ENCODE data around the gene BCAP31.
"Not testable (repeated sequence)": the region's sequence is repeated elsewhere in the genome, so short reads cannot be mapped to it uniquely, and the experiment has no call there.

The BCAP31 gene

DNA sequence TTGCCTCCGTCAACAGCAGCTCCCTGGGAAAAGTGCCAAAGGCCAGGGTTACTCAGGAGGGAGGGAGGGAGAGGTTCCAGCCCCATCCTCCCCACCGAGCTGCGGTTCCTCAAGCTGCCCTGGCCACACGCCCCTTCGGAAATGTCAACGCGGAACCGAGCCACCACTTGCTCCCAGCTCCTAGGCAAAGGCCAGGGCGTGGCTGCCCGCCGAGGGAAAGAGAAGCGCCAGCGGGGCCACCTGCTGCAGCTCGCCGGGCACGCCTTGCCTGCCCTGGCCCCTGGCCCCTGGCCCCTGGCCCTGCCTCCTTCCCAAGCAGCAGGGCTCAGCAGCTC, 21.2 kb downstream of the BCAP31 start:
- DNase-seq (ENCODE audit: low read depth): no peak
- TF ChIP-seq, protein P1, sequence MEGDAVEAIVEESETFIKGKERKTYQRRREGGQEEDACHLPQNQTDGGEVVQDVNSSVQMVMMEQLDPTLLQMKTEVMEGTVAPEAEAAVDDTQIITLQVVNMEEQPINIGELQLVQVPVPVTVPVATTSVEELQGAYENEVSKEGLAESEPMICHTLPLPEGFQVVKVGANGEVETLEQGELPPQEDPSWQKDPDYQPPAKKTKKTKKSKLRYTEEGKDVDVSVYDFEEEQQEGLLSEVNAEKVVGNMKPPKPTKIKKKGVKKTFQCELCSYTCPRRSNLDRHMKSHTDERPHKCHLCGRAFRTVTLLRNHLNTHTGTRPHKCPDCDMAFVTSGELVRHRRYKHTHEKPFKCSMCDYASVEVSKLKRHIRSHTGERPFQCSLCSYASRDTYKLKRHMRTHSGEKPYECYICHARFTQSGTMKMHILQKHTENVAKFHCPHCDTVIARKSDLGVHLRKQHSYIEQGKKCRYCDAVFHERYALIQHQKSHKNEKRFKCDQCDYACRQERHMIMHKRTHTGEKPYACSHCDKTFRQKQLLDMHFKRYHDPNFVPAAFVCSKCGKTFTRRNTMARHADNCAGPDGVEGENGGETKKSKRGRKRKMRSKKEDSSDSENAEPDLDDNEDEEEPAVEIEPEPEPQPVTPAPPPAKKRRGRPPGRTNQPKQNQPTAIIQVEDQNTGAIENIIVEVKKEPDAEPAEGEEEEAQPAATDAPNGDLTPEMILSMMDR (conservative IDR thresholded peaks at IDR 0.05; ENCODE audit: low read length): no peak
- no peak overlapping the region for H3K4me3 ChIP-seq (ENCODE audit: low read length)

DNA sequence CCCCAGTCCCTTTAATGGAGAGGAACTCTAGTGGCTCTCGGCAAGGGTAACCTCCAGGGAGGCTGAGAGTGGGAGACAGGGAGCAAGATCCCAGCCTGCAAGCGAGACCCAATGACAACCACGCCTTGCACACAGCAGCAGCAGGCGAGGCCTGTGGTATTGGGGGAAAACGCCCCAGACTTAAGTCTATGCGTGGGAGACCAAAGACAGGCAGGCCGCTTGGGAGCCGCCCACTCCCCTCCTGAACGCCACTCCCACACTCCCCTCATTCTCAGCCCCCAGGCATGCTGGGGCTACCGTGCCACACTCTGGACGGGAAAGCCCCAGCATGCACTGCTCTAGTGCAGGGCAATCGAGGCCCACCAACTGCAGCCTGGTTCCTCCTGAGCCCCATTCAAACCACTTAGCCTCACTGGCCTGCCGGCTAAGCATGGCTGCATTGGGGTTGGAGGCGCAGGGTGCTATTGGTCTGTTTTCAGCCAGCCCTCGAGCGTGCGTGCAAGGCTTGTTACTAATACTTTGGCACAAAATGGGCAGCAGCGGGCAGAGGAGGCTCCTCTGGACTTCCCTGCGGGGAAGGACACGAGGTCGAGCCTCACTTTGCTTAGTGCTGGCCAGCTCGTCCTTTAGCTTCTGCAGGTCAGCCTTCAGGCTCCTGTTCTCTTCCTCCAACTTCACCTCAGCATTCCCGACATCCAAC, 21.7 kb downstream of the BCAP31 start:
- no peak for DNase-seq (ENCODE audit: low read depth)
- TF ChIP-seq, protein P1 (conservative IDR thresholded peaks at IDR 0.05; ENCODE audit: low read length): no peak
- no peak overlapping the region for H3K4me3 ChIP-seq (ENCODE audit: low read length)

DNA sequence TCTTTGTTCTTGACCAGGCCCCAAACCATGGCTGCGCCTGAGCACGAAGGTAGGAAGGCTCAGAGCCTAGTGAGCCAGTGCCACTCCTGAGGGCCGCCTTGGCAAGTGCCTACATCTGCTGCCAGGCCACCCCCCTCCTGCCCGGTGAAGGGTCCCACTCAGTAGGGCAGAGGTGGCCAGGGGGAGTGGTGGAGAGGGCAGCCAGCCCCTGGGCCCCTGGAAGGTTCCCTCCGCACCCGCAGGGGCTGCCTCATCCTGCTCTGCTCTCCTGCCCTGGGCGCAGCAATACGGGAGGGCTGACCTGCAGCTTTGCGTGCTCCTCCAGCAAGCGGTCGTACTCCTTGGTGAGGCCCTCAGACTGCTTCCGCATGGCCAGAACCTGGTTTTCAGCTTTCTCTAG, 22.5 kb downstream of the BCAP31 start:
- no peak overlapping the region for H3K4me3 ChIP-seq (ENCODE audit: low read length)
- TF ChIP-seq, protein P1 (conservative IDR thresholded peaks at IDR 0.05; ENCODE audit: low read length): no peak
- no peak for DNase-seq (ENCODE audit: low read depth)

DNA sequence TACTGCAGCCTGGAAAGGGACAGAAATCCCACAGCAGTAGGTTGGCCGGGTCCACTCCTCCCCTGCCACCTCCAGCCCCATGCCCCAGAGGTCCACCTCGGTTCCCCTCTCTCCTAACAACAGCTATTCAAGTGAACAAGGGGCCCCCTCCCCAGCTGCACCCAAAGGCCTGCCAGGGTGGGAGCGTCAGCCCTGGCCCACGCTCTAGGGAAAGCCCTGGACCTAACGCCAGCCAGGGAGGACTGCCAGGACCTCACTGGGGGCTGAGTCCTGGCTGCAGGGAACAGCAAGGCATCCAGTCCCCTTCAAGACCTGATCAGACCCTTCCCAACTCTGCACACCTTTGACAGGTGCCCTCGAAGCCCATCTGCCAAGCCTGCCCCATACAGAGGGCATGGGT, 23.2 kb downstream of the BCAP31 start:
- no peak for DNase-seq (ENCODE audit: low read depth)
- H3K4me3 ChIP-seq (ENCODE audit: low read length): no peak overlapping the region
- TF ChIP-seq, protein P1 (conservative IDR thresholded peaks at IDR 0.05; ENCODE audit: low read length): no peak

DNA sequence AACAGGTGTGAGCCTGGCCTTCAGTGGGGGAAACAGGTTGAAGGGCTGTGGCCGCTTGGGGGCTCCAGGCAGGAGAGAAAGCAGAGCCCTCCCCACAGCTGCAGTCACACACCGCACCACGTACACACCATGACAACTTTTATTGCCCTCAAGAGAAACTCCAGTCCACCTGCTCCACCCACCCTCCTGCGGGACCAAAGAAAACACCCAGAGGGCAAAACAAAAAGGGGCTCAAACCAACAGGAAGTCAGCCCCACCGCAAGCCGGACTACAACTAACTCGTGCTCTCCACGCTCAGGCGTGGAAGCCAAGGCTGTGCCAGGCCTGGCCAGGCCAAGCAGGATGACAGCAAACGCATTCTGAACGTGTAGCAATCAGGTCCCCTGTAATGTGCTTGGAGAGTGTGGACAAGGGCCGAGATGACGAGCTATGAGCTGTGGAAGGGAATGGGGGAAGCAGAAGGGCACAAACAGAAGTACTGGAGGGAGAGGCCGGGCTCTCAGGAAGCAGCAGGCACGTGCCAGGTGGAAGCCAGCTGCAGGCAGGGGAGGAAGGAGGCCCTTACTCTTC, 23.7 kb downstream of the BCAP31 start:
- TF ChIP-seq, protein P1 (conservative IDR thresholded peaks at IDR 0.05; ENCODE audit: low read length): no peak
- DNase-seq (ENCODE audit: low read depth): no peak
- H3K4me3 ChIP-seq (ENCODE audit: low read length): no peak overlapping the region

DNA sequence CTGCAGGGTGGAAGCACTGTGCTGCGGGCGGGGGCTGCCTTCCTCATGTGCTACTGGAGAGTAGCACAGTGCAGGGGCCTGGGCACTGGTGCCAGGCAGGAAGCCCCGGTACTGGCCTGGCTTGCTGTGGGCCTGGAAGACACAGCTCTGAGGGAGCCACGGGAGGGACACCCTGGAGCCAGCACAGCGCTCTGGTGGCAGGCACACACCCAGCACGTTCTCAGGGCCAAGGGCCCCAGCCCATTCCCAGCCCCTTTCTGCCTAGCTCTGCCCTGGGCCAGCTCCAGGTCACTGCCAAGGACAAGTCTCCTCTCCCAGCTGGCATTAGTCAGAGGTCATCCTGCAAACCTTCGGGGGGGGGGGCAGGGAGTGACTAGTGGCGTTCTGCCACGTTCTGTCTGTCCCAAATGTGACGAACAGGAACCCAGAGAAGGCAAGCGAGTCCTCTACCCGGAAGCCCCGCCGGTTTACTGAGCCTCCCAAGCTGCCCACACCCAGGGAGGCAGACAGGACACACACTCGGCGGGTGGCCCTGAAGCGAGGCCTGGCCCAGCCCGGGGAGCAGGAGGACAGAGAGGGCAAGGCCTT, 24.3 kb downstream of the BCAP31 start:
- not testable (repeated sequence) for H3K4me3 ChIP-seq (ENCODE audit: low read length); DNase-seq (ENCODE audit: low read depth)

DNA sequence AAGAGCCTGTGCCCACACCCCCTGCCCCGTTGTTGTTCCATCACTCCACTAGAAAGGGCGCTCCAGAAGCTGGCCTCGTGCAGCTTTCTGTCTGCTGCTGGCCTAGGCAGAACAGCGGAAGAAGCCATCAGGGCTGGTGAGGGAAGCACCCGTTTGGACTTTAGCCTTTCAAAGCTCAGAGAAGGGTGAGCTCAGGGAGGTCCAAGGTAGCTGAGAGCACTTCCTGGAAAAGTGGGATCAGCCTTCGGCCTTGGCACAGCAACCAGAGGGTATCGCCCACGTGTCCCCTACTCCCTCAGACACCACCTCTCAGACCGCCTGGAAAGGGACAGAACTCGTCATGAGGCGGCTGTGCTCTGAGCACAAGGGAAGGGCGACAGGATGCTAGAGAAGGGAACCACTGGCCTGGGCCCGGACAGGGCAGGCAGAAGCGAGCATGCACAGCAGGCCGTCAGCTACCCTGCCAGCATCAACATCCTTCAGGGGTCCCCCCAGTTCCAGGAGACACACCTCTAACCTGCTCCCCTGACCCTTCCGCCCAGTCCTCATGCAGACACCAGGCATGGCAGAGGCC, 24.9 kb downstream of the BCAP31 start:
- DNase-seq (ENCODE audit: low read depth); H3K4me3 ChIP-seq (ENCODE audit: low read length): not testable (repeated sequence)
